OCI-LY1 (cell line): Measurements from ENCODE around the gene SPIB.

ENCODE experiments used
- H2AFZ ChIP-seq: fragments of 200-600 bp; sonication (generic), shearing (Covaris generic); 2 replicates; pipeline ENCODE4 v1.6.0; 2014; ENCODE audit warnings: antibody characterized with exemption, mild to moderate bottlenecking, low read length
- H3F3A ChIP-seq: fragments of 200-600 bp; sonication (generic), shearing (Covaris generic); 2 replicates; pipeline ENCODE4 v1.6.0; 2014; ENCODE audit warnings: mild to moderate bottlenecking, antibody characterized with exemption, low read length, moderate library complexity; ENCODE audit not compliant: insufficient read depth
- H3K27ac ChIP-seq: fragments of 200-600 bp; sonication (generic); 2 replicates; pipeline ENCODE4 v1.5.1; 2014; ENCODE audit warnings: low read length, mixed run types, mild to moderate bottlenecking, low read depth; ENCODE audit not compliant: poor library complexity, severe bottlenecking
- H3K27me3 ChIP-seq: fragments of 200-600 bp; sonication (generic); 2 replicates; pipeline ENCODE4 v1.6.0; 2014; ENCODE audit warnings: antibody characterized with exemption, mild to moderate bottlenecking, low read length, moderate library complexity; ENCODE audit not compliant: insufficient read depth
- H3K36me3 ChIP-seq: fragments of 200-600 bp; sonication (generic); 2 replicates; pipeline ENCODE4 v1.6.1; 2014; ENCODE audit warnings: mild to moderate bottlenecking, antibody characterized with exemption, low read length, moderate library complexity, mixed read lengths; ENCODE audit not compliant: insufficient read depth
- H3K4me1 ChIP-seq: fragments of 200-600 bp; sonication (generic); 2 replicates; pipeline ENCODE4 v1.5.1; 2014; ENCODE audit warnings: mild to moderate bottlenecking, low read length, moderate library complexity; ENCODE audit not compliant: insufficient read depth, severe bottlenecking
- H3K4me2 ChIP-seq: fragments of 200-600 bp; sonication (generic), shearing (Covaris generic); 2 replicates; pipeline ENCODE4 v1.6.1; 2014; ENCODE audit warnings: low read length
- H3K4me3 ChIP-seq: fragments of 200-600 bp; sonication (generic); 2 replicates; pipeline ENCODE4 v1.5.1; 2014; ENCODE audit warnings: low read length, low read depth, mild to moderate bottlenecking, mixed read lengths; ENCODE audit not compliant: poor library complexity, severe bottlenecking
- H3K79me2 ChIP-seq: fragments of 200-600 bp; shearing (Covaris generic); 2 replicates; pipeline ENCODE4 v1.6.1; 2016; ENCODE audit warnings: mixed run types, low read length, mixed read lengths; ENCODE audit not compliant: insufficient read depth
- H3K9ac ChIP-seq: fragments of 200-600 bp; sonication (generic), shearing (Covaris generic); 2 replicates; pipeline ENCODE4 v1.6.1; 2014; ENCODE audit warnings: mild to moderate bottlenecking, low read length, mixed read lengths
- H3K9me2 ChIP-seq: fragments of 200-600 bp; sonication (generic), shearing (Covaris generic); 2 replicates; pipeline ENCODE4 v1.6.1; 2014; ENCODE audit warnings: low read depth, mild to moderate bottlenecking, low read length, mixed read lengths
- H3K9me3 ChIP-seq: fragments of 200-600 bp; shearing (Covaris generic); 2 replicates; pipeline ENCODE4 v1.6.1; 2014; ENCODE audit warnings: low read length, mixed read lengths
- H4K20me1 ChIP-seq: fragments of 200-600 bp; sonication (generic), shearing (Covaris generic); 2 replicates; pipeline ENCODE4 v1.6.0; 2016; ENCODE audit warnings: mild to moderate bottlenecking, low read length; ENCODE audit not compliant: insufficient read depth
- EZH2 ChIP-seq: fragments of 200-600 bp; sonication (generic), shearing (Covaris generic); IDR thresholded peaks from 2 replicates; pipeline ENCODE4 v1.8.0; 2017; ENCODE audit warnings: borderline replicate concordance, mixed run types, mild to moderate bottlenecking, antibody characterized with exemption, low read length, moderate library complexity, mixed read lengths
- TF ChIP-seq, protein P1 (sequence below): fragments of 200-600 bp; sonication (generic), shearing (Covaris generic); IDR thresholded peaks from 2 replicates; pipeline ENCODE4 v1.5.1; 2017; ENCODE audit warnings: mild to moderate bottlenecking, antibody characterized with exemption, low read length, moderate library complexity, mixed read lengths

The SPIB gene

DNA sequence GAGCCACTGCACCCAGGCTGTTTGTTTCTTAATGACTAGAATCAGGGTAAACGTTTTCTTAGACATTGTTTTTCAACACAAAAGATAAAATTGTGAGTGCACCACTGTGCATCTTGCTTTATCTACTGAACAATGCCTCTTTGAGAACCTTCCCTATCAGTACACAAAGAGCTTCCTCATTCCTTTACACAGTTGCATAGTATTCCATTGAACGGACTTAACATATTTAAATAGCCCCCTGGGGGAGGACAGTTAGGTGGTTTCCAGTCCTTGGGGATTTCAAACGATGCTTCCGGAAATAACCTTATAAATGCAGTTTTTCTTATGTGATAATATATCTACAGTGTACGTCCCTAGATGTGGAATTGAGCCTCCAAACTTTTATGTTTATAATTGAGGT is 26.0 kb upstream of the SPIB start:
- Histone ChIP-seq H3K36me3 (peaks cover 47% of the 10 kb centered on the region), H3F3A (no peaks in the 10 kb centered on the region), H3K4me3 (no peak overlapping the region), H4K20me1 (no peaks in the 10 kb centered on the region), H3K9ac (no peak overlapping the region), H3K27me3 (no peaks in the 10 kb centered on the region), H3K9me2 (no peaks in the 10 kb centered on the region), H2AFZ (no peak overlapping the region), H3K27ac (no peak overlapping the region), H3K4me2 (no peak overlapping the region), H3K4me1 (no peaks in the 10 kb centered on the region), H3K79me2 (peaks cover 34% of the 10 kb centered on the region), H3K9me3 (no peaks in the 10 kb centered on the region)
- TF ChIP-seq, protein P1, sequence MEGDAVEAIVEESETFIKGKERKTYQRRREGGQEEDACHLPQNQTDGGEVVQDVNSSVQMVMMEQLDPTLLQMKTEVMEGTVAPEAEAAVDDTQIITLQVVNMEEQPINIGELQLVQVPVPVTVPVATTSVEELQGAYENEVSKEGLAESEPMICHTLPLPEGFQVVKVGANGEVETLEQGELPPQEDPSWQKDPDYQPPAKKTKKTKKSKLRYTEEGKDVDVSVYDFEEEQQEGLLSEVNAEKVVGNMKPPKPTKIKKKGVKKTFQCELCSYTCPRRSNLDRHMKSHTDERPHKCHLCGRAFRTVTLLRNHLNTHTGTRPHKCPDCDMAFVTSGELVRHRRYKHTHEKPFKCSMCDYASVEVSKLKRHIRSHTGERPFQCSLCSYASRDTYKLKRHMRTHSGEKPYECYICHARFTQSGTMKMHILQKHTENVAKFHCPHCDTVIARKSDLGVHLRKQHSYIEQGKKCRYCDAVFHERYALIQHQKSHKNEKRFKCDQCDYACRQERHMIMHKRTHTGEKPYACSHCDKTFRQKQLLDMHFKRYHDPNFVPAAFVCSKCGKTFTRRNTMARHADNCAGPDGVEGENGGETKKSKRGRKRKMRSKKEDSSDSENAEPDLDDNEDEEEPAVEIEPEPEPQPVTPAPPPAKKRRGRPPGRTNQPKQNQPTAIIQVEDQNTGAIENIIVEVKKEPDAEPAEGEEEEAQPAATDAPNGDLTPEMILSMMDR = no peak
- TF ChIP-seq EZH2 = no peak

DNA sequence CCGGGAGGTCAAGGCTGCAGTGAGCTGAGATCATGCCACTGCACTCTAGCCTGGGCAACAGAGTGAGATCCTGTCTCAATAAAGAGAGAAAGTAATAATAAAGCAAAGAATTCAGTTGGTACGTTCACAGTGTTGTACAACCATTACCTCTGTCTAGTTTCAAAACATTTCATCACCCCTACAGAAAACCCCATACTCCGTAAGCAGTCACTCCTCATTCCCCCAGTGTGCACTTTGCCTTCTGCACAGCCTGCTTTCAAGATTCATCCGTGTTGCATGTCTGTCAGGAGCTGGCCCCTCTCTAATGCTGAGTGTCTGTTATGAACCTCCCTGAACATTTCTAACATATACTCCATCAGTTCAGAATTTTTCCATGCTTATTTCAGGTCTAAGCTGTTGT is 25.1 kb upstream of the SPIB start:
- no peak overlapping the region for H3K4me2 ChIP-seq
- H3K9me2 ChIP-seq = no peaks in the 10 kb centered on the region
- H3K9me3 ChIP-seq = no peaks in the 10 kb centered on the region
- H3K36me3 ChIP-seq = peaks cover 40% of the 10 kb centered on the region
- no peak for TF ChIP-seq EZH2
- TF ChIP-seq, protein P1 = no peak
- no peaks in the 10 kb centered on the region for H3K4me1 ChIP-seq
- H3K27ac ChIP-seq = no peak overlapping the region
- no peak overlapping the region for H3K9ac ChIP-seq
- H3K27me3 ChIP-seq = no peaks in the 10 kb centered on the region
- H3K4me3 ChIP-seq = no peak overlapping the region
- H4K20me1 ChIP-seq = no peaks in the 10 kb centered on the region
- no peak overlapping the region for H2AFZ ChIP-seq
- H3F3A ChIP-seq = no peaks in the 10 kb centered on the region
- peaks cover 27% of the 10 kb centered on the region for H3K79me2 ChIP-seq

DNA sequence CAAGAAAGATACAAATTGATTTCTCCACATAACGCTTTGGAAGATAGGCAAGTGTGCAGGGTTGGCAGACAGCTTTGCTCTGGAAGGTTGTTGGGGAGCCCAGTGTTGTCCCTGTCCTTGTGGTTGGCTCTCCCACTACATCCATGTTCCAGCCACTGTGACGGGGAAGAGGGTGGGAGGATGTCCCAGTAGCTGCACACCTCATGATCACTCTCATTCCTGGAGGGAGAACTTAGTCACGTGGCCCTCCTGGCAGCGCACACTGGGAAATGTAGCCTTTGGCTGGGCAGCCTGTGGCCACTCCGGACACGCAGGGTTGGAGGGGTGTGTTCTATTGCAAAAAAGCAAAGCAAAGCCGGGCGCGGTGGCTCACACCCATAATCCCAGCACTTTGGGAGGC is 24.7 kb upstream of the SPIB start:
- H3K79me2 ChIP-seq = peaks cover 24% of the 10 kb centered on the region
- H3K4me1 ChIP-seq = no peaks in the 10 kb centered on the region
- H3K27ac ChIP-seq = no peak overlapping the region
- H3K4me2 ChIP-seq = no peak overlapping the region
- no peaks in the 10 kb centered on the region for H3K27me3 ChIP-seq
- no peaks in the 10 kb centered on the region for H4K20me1 ChIP-seq
- H2AFZ ChIP-seq = no peak overlapping the region
- H3K36me3 ChIP-seq = peaks cover 41% of the 10 kb centered on the region
- no peak overlapping the region for H3K4me3 ChIP-seq
- H3F3A ChIP-seq = no peaks in the 10 kb centered on the region
- H3K9me2 ChIP-seq = no peaks in the 10 kb centered on the region
- H3K9me3 ChIP-seq = no peaks in the 10 kb centered on the region
- no peak overlapping the region for H3K9ac ChIP-seq
- TF ChIP-seq, protein P1 = no peak
- TF ChIP-seq EZH2 = no peak
